ENCODE results near the gene ALAS1. TPM values are rescaled to one million over a fixed set of nuclear protein-coding genes. Genes with fewer than 3 reads are reported as not detected.

The ALAS1 gene
- total RNA-seq, 5 donors from 2014 or later (not counting 1 experiment from before 2014, with no cell fraction given) = 12.2 to 32.7 (median 27.1) TPM

DNA sequence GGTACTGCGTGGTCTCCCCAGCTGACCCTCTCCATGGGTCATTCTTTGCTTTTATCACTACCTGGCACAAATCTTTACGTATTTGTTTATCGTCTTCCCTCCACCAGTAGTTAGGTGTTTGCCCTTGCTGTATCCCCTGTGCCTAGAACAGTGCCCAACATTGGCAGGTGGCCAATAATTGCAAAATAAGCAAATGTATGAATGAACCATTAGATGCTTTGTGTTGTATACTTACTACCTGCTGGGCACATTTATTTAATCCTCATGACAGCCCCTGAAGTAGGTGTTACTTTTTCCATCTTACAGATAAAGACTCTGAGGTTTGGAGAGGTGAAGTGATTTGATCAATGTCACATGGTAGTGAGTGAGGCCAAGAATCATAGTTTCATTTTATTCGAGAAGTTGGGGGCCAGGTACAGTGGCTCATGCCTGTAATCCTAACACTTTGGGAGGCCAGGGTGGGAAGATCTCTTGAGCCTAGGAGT, 43.0 kb downstream of the ALAS1 start:
- H3K4me3 ChIP-seq (ENCODE audit: control insufficient read depth in 1 of 2, extremely low read depth in 1 of 2, low read length in 1 of 2) = no peak overlapping the region
- POLR2A ChIA-PET = interaction anchor here (0.5 to 1.6 kb wide), 3 partner anchors 10 to 37 kb away, joined by 3 to 4 read pairs (median 3); no protein-coding TSS in a partner anchor
- peak overlapping the region; percentile 83 for H3K27ac ChIP-seq (ENCODE audit: low read length)

DNA sequence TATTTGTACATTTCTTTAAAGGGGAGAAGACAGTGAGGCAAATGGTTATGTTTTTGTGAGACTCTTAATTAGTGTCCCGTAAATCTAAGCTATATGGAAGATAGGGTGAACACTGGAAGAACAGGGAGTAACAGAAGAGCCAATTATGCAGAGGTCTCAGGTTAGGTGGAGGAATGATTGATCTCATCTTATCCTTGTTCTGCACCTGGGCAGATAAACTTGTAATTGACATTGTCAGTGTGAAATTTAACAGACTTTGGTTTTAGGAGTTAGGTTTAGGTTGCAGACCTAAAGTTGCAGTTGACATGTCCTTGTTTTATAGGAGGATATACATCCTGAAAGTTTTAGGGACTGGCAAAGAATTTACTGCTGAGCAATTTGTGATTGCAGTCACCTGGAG, 44.1 kb downstream of the ALAS1 start:
- Histone ChIP-seq H3K36me3 (ENCODE audit: control insufficient read depth in 2 of 2, extremely low read depth in 1 of 2, insufficient read depth in 1 of 2, low read length in 1 of 2) (peaks cover 0 to 2% of the 10 kb centered on the region in 2 donors), H3K4me1 (ENCODE audit: control insufficient read depth in 1 of 2, extremely low read depth in 1 of 2, insufficient read depth in 2 of 2, low read length in 2 of 2) (peaks cover 53 to 75% of the 10 kb centered on the region in 2 experiments), H3K4me3 (ENCODE audit: control insufficient read depth in 1 of 2, extremely low read depth in 1 of 2, low read length in 1 of 2) (no peak overlapping the region), H3K9me3 (no peaks in the 10 kb centered on the region), H3K27me3 (replicated peaks in 1 of 2; ENCODE audit: control insufficient read depth in 2 of 2, extremely low read depth in 1 of 2, insufficient read depth in 2 of 2, low read length in 1 of 2) (no peaks in the 10 kb centered on the region), H3K27ac (ENCODE audit: low read length) (peak overlapping the region; percentile 5)
- Mint-ChIP-seq H3K27ac (peak overlapping the region; percentile 83 to 86), H3K4me1 (peaks cover 76 to 82% (median 79%) of the 10 kb centered on the region in 3 donors), H3K36me3 (peaks cover 2% of the 10 kb centered on the region), H3K4me3 (peak overlapping the region in 1 of 3 donors; percentile 97), H3K9me3 (no peaks in the 10 kb centered on the region), H3K27me3 (no peaks in the 10 kb centered on the region)
- 83% methylated on average over 1 of the region's 1 CpG for WGBS (ENCODE audit: insufficient coverage)
- POLR2A ChIA-PET = interaction anchor here in 1 of 2 donors (0.7 kb wide), 2 partner anchors 20 to 1998 kb away, joined by 3 to 4 read pairs; no protein-coding TSS in a partner anchor
- CTCF ChIA-PET = interaction anchor here in 1 of 2 donors (1.1 kb wide), 1 partner anchor 97 kb away, joined by 3 read pairs; no protein-coding TSS in a partner anchor
- no peak for DNase-seq
- ATAC-seq (replicated peaks in 1 of 4) = no peak

More for the DNA sequence above, 43.0 kb downstream of the ALAS1 start:
- no peaks in the 10 kb centered on the region for H3K27me3 ChIP-seq (replicated peaks in 1 of 2; ENCODE audit: control insufficient read depth in 2 of 2, extremely low read depth in 1 of 2, insufficient read depth in 2 of 2, low read length in 1 of 2)
- Mint-ChIP-seq H3K9me3 (no peaks in the 10 kb centered on the region), H3K4me1 (peaks cover 76 to 82% (median 79%) of the 10 kb centered on the region in 3 donors), H3K27ac (peak overlapping the region; percentile 89 to 91), H3K4me3 (peak overlapping the region; percentile 91 to 98 (median 97)), H3K27me3 (no peaks in the 10 kb centered on the region), H3K36me3 (no peaks in the 10 kb centered on the region)
- ATAC-seq (replicated peaks in 1 of 4) (no peak), DNase-seq (peak in 1 of 35 experiments; percentile 43)
- H3K4me1 ChIP-seq (ENCODE audit: control insufficient read depth in 1 of 2, extremely low read depth in 1 of 2, insufficient read depth in 2 of 2, low read length in 2 of 2) = peaks cover 52 to 74% of the 10 kb centered on the region in 2 experiments
- 75% methylated on average over 2 of the region's 4 CpGs for WGBS (ENCODE audit: insufficient coverage)
- CTCF ChIA-PET = interaction anchor here in 1 of 2 donors (0.7 to 1.8 kb wide), 11 partner anchors 10 to 98 kb away, joined by 3 to 15 read pairs (median 4); partner anchors contain the start of gene WDR82
- no peaks in the 10 kb centered on the region for H3K9me3 ChIP-seq
- peaks cover 0 to 9% of the 10 kb centered on the region in 2 donors for H3K36me3 ChIP-seq (ENCODE audit: control insufficient read depth in 2 of 2, extremely low read depth in 1 of 2, insufficient read depth in 1 of 2, low read length in 1 of 2)

GRCh38 chr3:52243791-52244628, 46.0 kb downstream of the ALAS1 start:
- ATAC-seq (replicated peaks in 1 of 4) = no peak
- peak overlapping the region; percentile 94 for H3K27ac ChIP-seq (ENCODE audit: low read length)
- peak in 5 of 35 experiments; percentile 2 to 41 (median 24) for DNase-seq
- WGBS (ENCODE audit: insufficient coverage) = 53% methylated on average over 4 of the region's 9 CpGs
- H3K27me3 Mint-ChIP-seq = no peaks in the 10 kb centered on the region
- H3K36me3 Mint-ChIP-seq = peaks cover 15% of the 10 kb centered on the region
- peak overlapping the region; percentile 92 for H3K27ac Mint-ChIP-seq
- CTCF ChIA-PET = interaction anchor here in 1 of 2 donors (0.6 kb wide), 1 partner anchor 25 kb away, joined by 3 read pairs; no protein-coding TSS in a partner anchor
- H3K36me3 ChIP-seq (ENCODE audit: control insufficient read depth in 2 of 2, extremely low read depth in 1 of 2, insufficient read depth in 1 of 2, low read length in 1 of 2) = peaks cover 3 to 17% of the 10 kb centered on the region in 2 donors
- peaks cover 82 to 87% (median 85%) of the 10 kb centered on the region in 3 donors for H3K4me1 Mint-ChIP-seq
- H3K4me1 ChIP-seq (ENCODE audit: control insufficient read depth in 1 of 2, extremely low read depth in 1 of 2, insufficient read depth in 2 of 2, low read length in 2 of 2) = peaks cover 47 to 80% of the 10 kb centered on the region in 2 experiments
- no peak overlapping the region for H3K4me3 ChIP-seq (ENCODE audit: control insufficient read depth in 1 of 2, extremely low read depth in 1 of 2, low read length in 1 of 2)
- H3K4me3 Mint-ChIP-seq = peak overlapping the region; percentile 72 to 82 (median 77)
- H3K9me3 Mint-ChIP-seq = no peaks in the 10 kb centered on the region
- no peaks in the 10 kb centered on the region for H3K27me3 ChIP-seq (replicated peaks in 1 of 2; ENCODE audit: control insufficient read depth in 2 of 2, extremely low read depth in 1 of 2, insufficient read depth in 2 of 2, low read length in 1 of 2)
- H3K9me3 ChIP-seq = no peaks in the 10 kb centered on the region
- POLR2A ChIA-PET = interaction anchor here (0.8 to 1.3 kb wide), 2 partner anchors 9 to 10 kb away, joined by 3 to 7 read pairs; no protein-coding TSS in a partner anchor

- H3K4me1 Mint-ChIP-seq = peaks cover 87 to 89% (median 88%) of the 10 kb centered on the region in 3 donors
- ChIA-PET CTCF (interaction anchor here in 1 of 2 donors (0.6 kb wide), 1 partner anchor 31 kb away, joined by 4 read pairs; no protein-coding TSS in a partner anchor), POLR2A (interaction anchor here in 1 of 2 donors (0.7 to 1.1 kb wide), 2 partner anchors 26 to 32 kb away, joined by 4 to 5 read pairs; partner anchors contain the start of gene WDR82)
- ATAC-seq (replicated peaks in 1 of 4) = peak; percentile 72 to 77 (median 74)
- under 1% methylated on average over 83 of the region's 98 CpGs for WGBS (ENCODE audit: insufficient coverage)
- H3K36me3 Mint-ChIP-seq = peaks cover 21% of the 10 kb centered on the region
- no peaks in the 10 kb centered on the region for H3K27me3 Mint-ChIP-seq
- Histone ChIP-seq H3K4me1 (ENCODE audit: control insufficient read depth in 1 of 2, extremely low read depth in 1 of 2, insufficient read depth in 2 of 2, low read length in 2 of 2) (peaks cover 44 to 81% of the 10 kb centered on the region in 2 experiments), H3K4me3 (ENCODE audit: control insufficient read depth in 1 of 2, extremely low read depth in 1 of 2, low read length in 1 of 2) (peak within 1 kb of the TSS; percentile 81 to 88), H3K36me3 (ENCODE audit: control insufficient read depth in 2 of 2, extremely low read depth in 1 of 2, insufficient read depth in 1 of 2, low read length in 1 of 2) (peaks cover 10 to 31% of the 10 kb centered on the region in 2 donors), H3K27ac (ENCODE audit: low read length) (peak within 1 kb of the TSS; percentile 94), H3K27me3 (replicated peaks in 1 of 2; ENCODE audit: control insufficient read depth in 2 of 2, extremely low read depth in 1 of 2, insufficient read depth in 2 of 2, low read length in 1 of 2) (no peaks in the 10 kb centered on the region), H3K9me3 (no peaks in the 10 kb centered on the region)
- H3K27ac Mint-ChIP-seq = peak within 1 kb of the TSS; percentile 92 to 97
- H3K9me3 Mint-ChIP-seq = no peaks in the 10 kb centered on the region
- DNase-seq = peak; percentile 31 to 85 (median 59)
- peak within 1 kb of the TSS; percentile 78 to 82 (median 82) for H3K4me3 Mint-ChIP-seq
Measured at GRCh38 chr3:52245322-52246263, 47.6 kb downstream of the ALAS1 start, which contains the start of gene PPM1M. PPM1M (plus strand) TSS chr3:52245759; CDS start chr3:52245825, 66 bp downstream.

- CTCF ChIA-PET = no interaction called here
- no peaks in the 10 kb centered on the region for H3K9me3 Mint-ChIP-seq
- WGBS (ENCODE audit: insufficient coverage) = 9% methylated on average over 4 of the region's 8 CpGs
- Histone ChIP-seq H3K27ac (ENCODE audit: low read length) (peak overlapping the region; percentile 89), H3K4me3 (ENCODE audit: control insufficient read depth in 1 of 2, extremely low read depth in 1 of 2, low read length in 1 of 2) (peak overlapping the region; percentile 81 to 88), H3K36me3 (ENCODE audit: control insufficient read depth in 2 of 2, extremely low read depth in 1 of 2, insufficient read depth in 1 of 2, low read length in 1 of 2) (peaks cover 10 to 37% of the 10 kb centered on the region in 2 donors), H3K9me3 (no peaks in the 10 kb centered on the region), H3K4me1 (ENCODE audit: control insufficient read depth in 1 of 2, extremely low read depth in 1 of 2, insufficient read depth in 2 of 2, low read length in 2 of 2) (peaks cover 38 to 81% of the 10 kb centered on the region in 2 experiments), H3K27me3 (replicated peaks in 1 of 2; ENCODE audit: control insufficient read depth in 2 of 2, extremely low read depth in 1 of 2, insufficient read depth in 2 of 2, low read length in 1 of 2) (no peaks in the 10 kb centered on the region)
- peak overlapping the region; percentile 92 to 97 for H3K27ac Mint-ChIP-seq
- ATAC-seq (replicated peaks in 1 of 4) (peak; percentile 13 to 17 (median 16)), DNase-seq (peak in 3 of 35 experiments; percentile 24 to 37 (median 33))
- peaks cover 21% of the 10 kb centered on the region for H3K36me3 Mint-ChIP-seq
- H3K4me3 Mint-ChIP-seq = peak overlapping the region; percentile 78 to 82 (median 82)
- no peaks in the 10 kb centered on the region for H3K27me3 Mint-ChIP-seq
- H3K4me1 Mint-ChIP-seq = peaks cover 84 to 86% (median 85%) of the 10 kb centered on the region in 3 donors
- POLR2A ChIA-PET = interaction anchor here in 1 of 2 donors (0.7 to 1.1 kb wide), 2 partner anchors 25 to 32 kb away, joined by 4 to 5 read pairs; partner anchors contain the start of gene WDR82
Measured at GRCh38 chr3:52246264-52246620, 48.3 kb downstream of the ALAS1 start.

Measured in T-cell (primary cell).